HEK293 (cell line): ENCODE results near the gene PITPNC1.

ENCODE experiments used
- CTCF ChIP-seq: fragments of 450-650 bp; formaldehyde crosslinking; IDR thresholded peaks from 2 replicates; pipeline ENCODE4 v1.5.1; 2016; ENCODE audit warnings: missing biosample characterization, missing genetic modification characterization
- PRDM1 ChIP-seq: fragments of 450-650 bp; formaldehyde crosslinking; IDR thresholded peaks from 2 replicates; pipeline ENCODE4; 2016; ENCODE audit warnings: missing biosample characterization, missing genetic modification characterization
- ZBTB11 ChIP-seq: fragments of 450-650 bp; formaldehyde crosslinking; conservative IDR thresholded peaks from 2 replicates; pipeline ENCODE4 v1.5.1; 2016; ENCODE audit warnings: low read depth, missing biosample characterization, missing genetic modification characterization
- ZNF112 ChIP-seq: fragments of 450-650 bp; formaldehyde crosslinking; IDR thresholded peaks from 2 replicates; pipeline ENCODE4 v1.5.0; 2017; ENCODE audit warnings: missing biosample characterization, missing genetic modification characterization
- ZNF266 ChIP-seq: fragments of 450-650 bp; formaldehyde crosslinking; IDR thresholded peaks from 2 replicates; pipeline ENCODE4 v1.5.1; 2016; ENCODE audit warnings: missing biosample characterization, missing genetic modification characterization, low read depth
- ZNF518A ChIP-seq: fragments of 450-650 bp; formaldehyde crosslinking; conservative IDR thresholded peaks from 2 replicates; pipeline ENCODE4 v1.5.1; 2016; ENCODE audit warnings: low read depth, missing biosample characterization, missing genetic modification characterization
- ZSCAN5A ChIP-seq: fragments of 450-650 bp; formaldehyde crosslinking; IDR thresholded peaks from 2 replicates; pipeline ENCODE4 v1.5.1; 2016; ENCODE audit warnings: missing biosample characterization, missing genetic modification characterization

GRCh38 chr17:67577429-67578141 is 200.5 kb downstream of the PITPNC1 start:
- TF ChIP-seq ZNF266 (no peak), PRDM1 (no peak), ZNF518A (tag by site-specific recombination) (no peak), CTCF (no peak), ZBTB11 (tag by site-specific recombination) (no peak), ZSCAN5A (tag by site-specific recombination) (no peak), ZNF112 (tag by site-specific recombination) (no peak)
